NT2/D1 (cell line): ENCODE data around the gene FBXW7.

ENCODE experiments used
- DNase-seq: peaks from one replicate; pipeline ENCODE4 v3.0.0-alpha.2; 2011; ENCODE audit warnings: low read depth, low spot score
- H3K27me3 ChIP-seq: 2 replicates; pipeline ENCODE4 v1.6.0; 2011; ENCODE audit warnings: mild to moderate bottlenecking; ENCODE audit not compliant: insufficient read length, insufficient read depth
- H3K36me3 ChIP-seq: 2 replicates; pipeline ENCODE4 v1.6.1; 2011; ENCODE audit warnings: mild to moderate bottlenecking, low read length, mixed read lengths; ENCODE audit not compliant: insufficient read depth, insufficient read length
- H3K4me1 ChIP-seq: 2 replicates; pipeline ENCODE4 v1.5.1; 2011; ENCODE audit not compliant: insufficient read depth, insufficient read length
- H3K4me3 ChIP-seq: 2 replicates; pipeline ENCODE4 v1.5.1; 2011; ENCODE audit warnings: low read depth; ENCODE audit not compliant: insufficient read length
- H3K9ac ChIP-seq: 2 replicates; pipeline ENCODE4 v1.6.0; 2011; ENCODE audit warnings: low read depth; ENCODE audit not compliant: insufficient read length
- H3K9me3 ChIP-seq: 2 replicates; pipeline ENCODE4 v1.5.1; 2011; ENCODE audit warnings: mild to moderate bottlenecking, low read length; ENCODE audit not compliant: insufficient read depth
- SUZ12 ChIP-seq: IDR thresholded peaks from 2 replicates; pipeline ENCODE4 v1.6.1; 2011; ENCODE audit not compliant: insufficient read length, insufficient read depth; ENCODE audit errors: extremely low read depth
- YY1 ChIP-seq: IDR thresholded peaks from 2 replicates; pipeline ENCODE4 v1.6.1; 2011; ENCODE audit not compliant: insufficient read length, insufficient read depth
- ZNF274 ChIP-seq: IDR thresholded peaks from 2 replicates; pipeline ENCODE4 v1.6.1; 2011; ENCODE audit warnings: mild to moderate bottlenecking, low read depth, low read length

FBXW7 gene

DNA sequence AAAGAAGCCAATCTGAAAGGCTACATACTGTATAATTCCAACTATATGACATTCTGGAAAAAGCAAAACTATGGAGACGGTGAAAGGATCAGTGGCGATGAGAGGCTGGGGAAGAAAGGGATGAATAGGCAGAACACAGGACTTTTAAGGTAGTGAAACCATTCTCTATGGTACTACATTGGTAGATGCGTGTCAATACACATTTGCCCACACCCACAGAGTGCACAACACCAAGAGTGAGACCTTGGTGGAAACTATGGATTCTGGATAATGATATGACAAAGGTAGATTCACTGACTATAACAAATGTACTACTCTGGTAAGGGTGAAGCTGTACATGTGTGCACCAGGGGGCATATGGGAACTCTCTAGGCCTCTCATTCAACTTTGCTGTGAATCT is 134.5 kb downstream of the FBXW7 start:
- Histone ChIP-seq H3K9me3 (no peaks in the 10 kb centered on the region), H3K4me3 (no peak overlapping the region), H3K4me1 (no peaks in the 10 kb centered on the region), H3K36me3 (peaks cover 2% of the 10 kb centered on the region), H3K9ac (no peak overlapping the region), H3K27me3 (no peaks in the 10 kb centered on the region)
- no peak for DNase-seq
- no peak for TF ChIP-seq ZNF274
- no peak for TF ChIP-seq SUZ12
- no peak for TF ChIP-seq YY1

GRCh38 chr4:152399246-152399645 is 136.6 kb downstream of the FBXW7 start:
- TF ChIP-seq YY1 (no peak), SUZ12 (no peak), ZNF274 (no peak)
- H3K9me3 ChIP-seq: no peaks in the 10 kb centered on the region
- H3K4me3 ChIP-seq: no peak overlapping the region
- H3K4me1 ChIP-seq: no peaks in the 10 kb centered on the region
- peaks cover 2% of the 10 kb centered on the region for H3K36me3 ChIP-seq
- H3K9ac ChIP-seq: no peak overlapping the region
- no peaks in the 10 kb centered on the region for H3K27me3 ChIP-seq
- no peak for DNase-seq

- Histone ChIP-seq H3K9ac (no peak overlapping the region), H3K36me3 (peaks cover 2% of the 10 kb centered on the region), H3K4me1 (no peaks in the 10 kb centered on the region), H3K27me3 (no peaks in the 10 kb centered on the region), H3K9me3 (no peaks in the 10 kb centered on the region), H3K4me3 (no peak overlapping the region)
- no peak for DNase-seq
- no peak for TF ChIP-seq YY1
- TF ChIP-seq ZNF274: no peak
- TF ChIP-seq SUZ12: no peak
Measured at GRCh38 chr4:152398060-152398459, 137.8 kb downstream of the FBXW7 start.

DNA sequence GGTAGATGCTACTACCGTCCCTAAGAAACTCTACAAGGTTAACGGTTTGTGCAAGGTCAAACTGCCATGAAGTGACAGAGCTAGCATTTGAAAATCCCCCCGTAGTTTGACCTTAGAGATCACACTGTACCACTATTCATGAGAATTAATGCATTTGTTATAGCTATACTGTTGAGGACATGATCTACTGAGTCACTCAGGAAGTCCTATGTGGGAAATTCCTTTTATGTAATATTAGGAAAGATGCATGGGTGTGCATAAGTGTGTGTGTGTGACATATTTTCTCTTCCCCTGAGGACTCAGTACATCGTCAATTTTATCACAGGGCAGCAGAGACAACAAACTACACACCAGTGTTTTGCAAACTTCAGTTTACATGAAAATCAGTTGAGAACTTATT is 141.1 kb downstream of the FBXW7 start:
- no peak for DNase-seq
- H3K4me3 ChIP-seq: no peak overlapping the region

DNA sequence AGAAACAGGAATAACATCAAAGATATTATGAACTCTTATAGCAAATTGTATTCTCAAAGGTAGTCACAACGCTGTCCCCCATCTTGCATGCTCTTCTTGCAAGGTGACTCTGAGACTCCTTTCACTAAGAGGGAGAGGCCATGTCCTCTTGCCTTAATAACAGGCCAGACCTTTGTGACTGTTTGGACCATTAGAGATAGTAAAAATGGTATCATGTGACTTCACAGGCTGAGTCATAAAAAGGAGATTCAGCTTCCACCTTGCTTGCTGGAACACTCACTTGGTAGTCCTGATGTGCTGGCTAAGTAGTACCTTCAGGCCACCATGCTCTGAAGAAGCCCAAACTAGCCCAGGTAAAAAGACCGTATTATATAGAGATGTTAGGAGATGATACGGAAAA is 143.8 kb downstream of the FBXW7 start:
- Histone ChIP-seq H3K9me3 (no peaks in the 10 kb centered on the region), H3K4me1 (no peaks in the 10 kb centered on the region), H3K36me3 (peaks cover 4% of the 10 kb centered on the region), H3K9ac (no peak overlapping the region), H3K4me3 (no peak overlapping the region), H3K27me3 (no peaks in the 10 kb centered on the region)
- no peak for TF ChIP-seq ZNF274
- TF ChIP-seq YY1: no peak
- TF ChIP-seq SUZ12: no peak
- DNase-seq: no peak

More for the DNA sequence above, 141.1 kb downstream of the FBXW7 start:
- Histone ChIP-seq H3K27me3 (no peaks in the 10 kb centered on the region), H3K36me3 (peaks cover 4% of the 10 kb centered on the region), H3K4me1 (no peaks in the 10 kb centered on the region), H3K9me3 (no peaks in the 10 kb centered on the region), H3K9ac (no peak overlapping the region)
- TF ChIP-seq SUZ12 (no peak), ZNF274 (no peak), YY1 (no peak)

DNA sequence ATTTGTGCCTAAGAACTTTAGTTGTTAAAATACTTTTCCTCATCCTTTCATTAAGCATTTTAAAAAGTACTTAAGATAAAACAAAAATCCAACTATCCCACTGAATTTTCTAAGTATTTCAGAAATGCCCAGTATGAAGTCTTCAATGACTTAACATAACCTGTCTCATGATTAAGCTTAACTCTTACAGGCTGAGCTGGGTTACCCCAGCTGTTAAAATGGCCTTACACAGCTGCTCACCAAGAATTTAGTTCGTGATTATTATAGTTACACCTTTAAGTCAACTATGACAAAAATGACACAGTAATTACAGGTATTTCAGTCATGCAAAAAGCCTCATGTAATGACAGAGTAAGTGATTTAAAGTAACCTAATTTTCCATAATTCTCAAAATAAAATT is 145.7 kb downstream of the FBXW7 start:
- Histone ChIP-seq H3K4me1 (no peaks in the 10 kb centered on the region), H3K9ac (no peak overlapping the region)

GRCh38 chr4:152389359-152389758 is 146.5 kb downstream of the FBXW7 start:
- no peaks in the 10 kb centered on the region for H3K27me3 ChIP-seq
- H3K4me3 ChIP-seq: no peak overlapping the region
- no peak for DNase-seq
- H3K4me1 ChIP-seq: no peaks in the 10 kb centered on the region
- TF ChIP-seq ZNF274: no peak
- no peak for TF ChIP-seq SUZ12
- no peak for TF ChIP-seq YY1
- no peaks in the 10 kb centered on the region for H3K9me3 ChIP-seq
- H3K9ac ChIP-seq: no peak overlapping the region
- H3K36me3 ChIP-seq: peaks cover 4% of the 10 kb centered on the region

More for the DNA sequence above, 145.7 kb downstream of the FBXW7 start:
- H3K4me3 ChIP-seq: no peak overlapping the region
- no peaks in the 10 kb centered on the region for H3K27me3 ChIP-seq
- peaks cover 4% of the 10 kb centered on the region for H3K36me3 ChIP-seq
- no peak for DNase-seq
- H3K9me3 ChIP-seq: no peaks in the 10 kb centered on the region
- TF ChIP-seq SUZ12: no peak
- no peak for TF ChIP-seq ZNF274
- no peak for TF ChIP-seq YY1
